Heart right ventricle (tissue), 16 donors: ENCODE measurements around the gene CFAP68. TPM values are rescaled to one million over a fixed set of nuclear protein-coding genes. Genes with fewer than 3 reads are reported as not detected.

ENCODE experiments used
- ATAC-seq, 8 donors: fragments of 200-7000 bp; cut with Tn5 transposase; one replicate each; pipeline ENCODE4 v1.9.1; 2020; ENCODE audit warnings: mild to moderate bottlenecking in 8 of 8, moderate library complexity in 8 of 8, moderate number of reproducible peaks in 1 of 8
- DNase-seq, 2 donors: peaks; one replicate each; pipeline ENCODE4 v3.0.0-alpha.2; 2020
- H3K27ac ChIP-seq, 10 donors: fragments of 200-600 bp; sonication (generic) in 2 of 10; one replicate each; pipeline versions ENCODE4 v1.5.0 to v1.8.0; 2020 to 2022; ENCODE audit warnings: mild to moderate bottlenecking in 3 of 10
- H3K27me3 ChIP-seq, 7 donors: fragments of 200-600 bp; one replicate each; pipeline ENCODE4 v1.8.0; 2021 to 2022; ENCODE audit warnings: mild to moderate bottlenecking in 2 of 7
- H3K36me3 ChIP-seq, 9 donors: fragments of 200-600 bp; sonication (generic) in 1 of 9; one replicate each; pipeline versions ENCODE4 v1.5.0 to v1.8.0; 2020 to 2022; ENCODE audit warnings: mild to moderate bottlenecking in 2 of 9
- H3K4me1 ChIP-seq, 9 donors: fragments of 200-600 bp; sonication (generic) in 1 of 9; one replicate each; pipeline versions ENCODE4 v1.5.0 to v1.8.0; 2020 to 2022; ENCODE audit warnings: mild to moderate bottlenecking in 4 of 9
- H3K4me3 ChIP-seq, 10 donors: fragments of 200-600 bp; sonication (generic) in 2 of 10; one replicate each; pipeline versions ENCODE4 v1.5.0 to v1.8.0; 2020 to 2022; ENCODE audit warnings: mild to moderate bottlenecking in 7 of 10, moderate library complexity in 2 of 10
- H3K9me3 ChIP-seq, 11 donors: fragments of 200-600 bp in 10 of 11; sonication (generic) in 2 of 11; one replicate each; pipeline versions ENCODE4 v1.5.0 to v1.8.0; 2013 to 2022; ENCODE audit warnings: mild to moderate bottlenecking in 2 of 11, control low read depth in 1 of 11, moderate library complexity in 1 of 11
- CTCF ChIP-seq, 9 donors: fragments of 200-600 bp; sonication (generic) in 2 of 9; IDR thresholded peaks; one replicate each; pipeline versions ENCODE4 v1.5.0 to v1.8.0; 2021 to 2022; ENCODE audit warnings: antibody characterized with exemption in 9 of 9, mild to moderate bottlenecking in 5 of 9, moderate library complexity in 1 of 9
- WGBS, 2 donors: extraction: QIAGEN DNeasy Blood & Tissue Kit; methylation state at CpG; one replicate each; pipeline ENCODE4 v1.1.7; 2013; ENCODE audit warnings: inconsistent platforms in 1 of 2; 5-methylcytosine and 5-hydroxymethylcytosine counted together
- intact Hi-C, 10 donors: fragments of 100-400 bp; cut with DNase I; formaldehyde crosslinking; loops; one replicate each; pipeline versions ENCODE4 v1.11.1 to v1.14.2; 2022
- polyA plus RNA-seq, 2 donors: library from polyadenylated mRNA; stranded (reverse); fragments of 200-250 nt; gene quantifications; one replicate each; pipeline ENCODE4 v1.2.3, GENCODE V29; 2013
- total RNA-seq, 10 donors: library from RNA; stranded (reverse); fragmentation: NEBNext Ultra II Directional in 3 of 10; extraction: Animal tissue kit (Norgen Biotek cat#: 25700) in 3 of 10; gene quantifications; one replicate each; pipeline versions ENCODE4 v1.2.1 to v1.2.4, GENCODE V29; 2021 to 2023
- donor health status: Arrhythmogenic right ventricular cardiomyopathy.
- donor health status: ischemic (EF 13 %, LVEDD 7.1; RV severe dilation, severe dysfunction).
- donor health status: healthy with polysubstance abuse.
- donor health status: DM: no; HTN: yes; CAD: no.
- donor health status: DM: no; HTN: no; CAD: no.
- donor health status: ischemic (EF 25% LVEDD 6.9; RV normal size, moderate dysfunction).
- donor health status: ischemic (EF 25% LVEDD 5.7; RV mildly dilated, moderate dysfunction).
- donor health status: healthy.
- donor health status: DM: yes; HTN: yes; CAD: no.
- donor health status: Ischemic cardiomyopathy.
- donor health status: ischemic (EF 35%, LVEDD 5.7; RV mildly dilated, moderate dysfunction).
- donor health status: nonischemic (EF 11% LVEDD 7.7; RV severe dilation, severe dysfunction).
- donor health status: DM: yes; HTN: yes; CAD: no.
- donor health status: PGD.
- donor health status: ischemic (EF 29% LVEDD 5.4; RV normal size, mild dysfunction).
- donor health status: nonischemic (EF 23%, LVEDD 6.1; RV moderate dilation, normal function).

Gene CFAP68
- total and polyA plus RNA-seq, 12 donors, result 14.7 to 38.5 (median 29.6) TPM

- Histone ChIP-seq H3K36me3 (peaks cover 0 to 17% (median 0%) of the 10 kb centered on the region in 9 donors), H3K4me3 (no peak overlapping the region), H3K4me1 (no peaks in the 10 kb centered on the region), H3K27me3 (no peaks in the 10 kb centered on the region), H3K9me3 (no peaks in the 10 kb centered on the region), H3K27ac (no peak overlapping the region)
- intact Hi-C loops, result no loop called here
- WGBS, 2 donors, result 92 to 94% methylated on average over 4 of the region's 4 CpGs
- TF ChIP-seq CTCF (IDR thresholded peaks at IDR 0.05), result no peak
- DNase-seq (no peak), ATAC-seq (no peak)
Measured at GRCh38 chr11:111886032-111886431, 6.7 kb downstream of the CFAP68 start.

- H3K9me3 ChIP-seq, result peaks cover 0 to 2% (median 0%) of the 10 kb centered on the region in 11 donors
- TF ChIP-seq CTCF (IDR thresholded peaks at IDR 0.05), result no peak
Measured at GRCh38 chr11:111886844-111887243, 7.5 kb downstream of the CFAP68 start.

GRCh38 chr11:111905411-111905810 is 26.1 kb downstream of the CFAP68 start:
- H3K9me3 ChIP-seq, result no peaks in the 10 kb centered on the region
- H3K27me3 ChIP-seq, result peaks cover 0 to 3% (median 0%) of the 10 kb centered on the region in 7 donors
- peak in 7 of 8 donors; percentile 46 to 68 (median 60) for ATAC-seq
- peak in 1 of 2 donors; percentile 36 for DNase-seq
- H3K36me3 ChIP-seq, result peaks cover 0 to 32% (median 18%) of the 10 kb centered on the region in 9 donors
- peak overlapping the region in 6 of 10 donors; percentile 5 to 98 (median 42) for H3K27ac ChIP-seq
- intact Hi-C loops, result no loop called here
- H3K4me1 ChIP-seq, result no peaks in the 10 kb centered on the region
- no peak overlapping the region for H3K4me3 ChIP-seq
- TF ChIP-seq CTCF (IDR thresholded peaks at IDR 0.05), result no peak
- WGBS, 2 donors, result 17 to 29% methylated on average over 2 of the region's 2 CpGs

More at GRCh38 chr11:111886844-111887243, 7.5 kb downstream of the CFAP68 start:
- DNase-seq, result no peak
- ATAC-seq, result no peak
- intact Hi-C loops, result no loop called here
- 88 to 94% methylated on average over 2 of the region's 2 CpGs for WGBS, 2 donors
- peaks cover 0 to 17% (median 0%) of the 10 kb centered on the region in 9 donors for H3K36me3 ChIP-seq
- H3K4me1 ChIP-seq, result no peaks in the 10 kb centered on the region
- no peak overlapping the region for H3K27ac ChIP-seq
- no peak overlapping the region for H3K4me3 ChIP-seq
- H3K27me3 ChIP-seq, result no peaks in the 10 kb centered on the region

GRCh38 chr11:111906680-111907079 is 27.3 kb downstream of the CFAP68 start:
- peaks cover 0 to 14% (median 0%) of the 10 kb centered on the region in 7 donors for H3K27me3 ChIP-seq
- peaks cover 0 to 6% (median 0%) of the 10 kb centered on the region in 9 donors for H3K4me1 ChIP-seq
- no peak for TF ChIP-seq CTCF (IDR thresholded peaks at IDR 0.05)
- peak overlapping the region in 5 of 10 donors; percentile 5 to 98 (median 32) for H3K27ac ChIP-seq
- WGBS, 2 donors, result 70 to 84% methylated on average over 1 of the region's 1 CpG
- H3K36me3 ChIP-seq, result peaks cover 0 to 32% (median 18%) of the 10 kb centered on the region in 9 donors
- H3K9me3 ChIP-seq, result no peaks in the 10 kb centered on the region
- intact Hi-C loops, result no loop called here
- ATAC-seq (peak in 2 of 8 donors; percentile 21 to 29), DNase-seq (no peak)
- no peak overlapping the region for H3K4me3 ChIP-seq
